GM23338 (cell line): ENCODE measurements around the gene ACAD8. TPM values are rescaled to one million over a fixed set of nuclear protein-coding genes. Genes with fewer than 3 reads are reported as not detected.

ENCODE experiments used
- ATAC-seq: fragments of 200-7000 bp; cut with Tn5 transposase; 3 replicates; pipeline ENCODE4 v1.9.1; 2020
- DNase-seq: peaks from one replicate; pipeline ENCODE4 v3.0.0-alpha.2; 2015; ENCODE audit warnings: low spot score
- H2AFZ ChIP-seq: fragments of 200-600 bp; sonication (generic); 2 replicates; pipeline ENCODE4 v1.8.0; 2016; ENCODE audit warnings: antibody characterized with exemption, mild to moderate bottlenecking, moderate library complexity
- H3F3A ChIP-seq: fragments of 200-600 bp; sonication (generic); replicated peaks from 2 replicates; pipeline ENCODE4 v1.8.0; 2017; ENCODE audit warnings: antibody characterized with exemption, mixed run types, low read depth
- H3K27ac ChIP-seq: fragments of 200-600 bp; sonication (generic); 2 replicates; pipeline ENCODE4 v1.6.1; 2016; ENCODE audit warnings: low read depth
- H3K27me3 ChIP-seq: fragments of 200-600 bp; sonication (generic); 2 replicates; pipeline ENCODE4 v1.8.0; 2016; ENCODE audit warnings: mild to moderate bottlenecking, mixed run types, moderate library complexity; ENCODE audit not compliant: insufficient read depth
- H3K36me3 ChIP-seq: fragments of 200-600 bp; sonication (generic); 2 replicates; pipeline ENCODE4 v1.8.0; 2016; ENCODE audit warnings: mild to moderate bottlenecking; ENCODE audit not compliant: insufficient read depth
- H3K4me1 ChIP-seq: fragments of 200-600 bp; sonication (generic); 2 replicates; pipeline ENCODE4 v1.8.0; 2016; ENCODE audit warnings: mild to moderate bottlenecking, moderate library complexity; ENCODE audit not compliant: insufficient read depth
- H3K4me2 ChIP-seq: fragments of 200-600 bp; sonication (generic); 2 replicates; pipeline ENCODE4 v1.7.1; 2017; ENCODE audit warnings: mixed run types
- H3K4me3 ChIP-seq: fragments of 200-600 bp; sonication (generic); 2 replicates; pipeline ENCODE4 v1.6.1; 2016; ENCODE audit warnings: mixed run types
- H3K79me2 ChIP-seq: fragments of 200-600 bp; sonication (generic); replicated peaks from 2 replicates; pipeline ENCODE4 v1.8.0; 2017; ENCODE audit warnings: mild to moderate bottlenecking; ENCODE audit not compliant: insufficient read depth
- H3K9me2 ChIP-seq: fragments of 200-600 bp; sonication (generic); 2 replicates; pipeline ENCODE4 v1.8.0; 2017; ENCODE audit not compliant: insufficient read depth
- H4K20me1 ChIP-seq: fragments of 200-600 bp; sonication (generic); replicated peaks from 2 replicates; pipeline ENCODE4 v1.8.0; 2017; ENCODE audit warnings: mild to moderate bottlenecking; ENCODE audit not compliant: insufficient read depth
- H3K27ac Mint-ChIP-seq: 2 replicates; pipeline ENCODE4 v1.8.0; 2020; ENCODE audit warnings: inconsistent platforms, mild to moderate bottlenecking, moderate library complexity, mixed read lengths
- H3K27me3 Mint-ChIP-seq: 3 replicates; pipeline ENCODE4 v1.8.0; 2022; ENCODE audit warnings: low read depth, mild to moderate bottlenecking, moderate library complexity, mixed read lengths, inconsistent platforms; ENCODE audit not compliant: insufficient read depth, poor library complexity
- H3K36me3 Mint-ChIP-seq: 3 replicates; pipeline ENCODE4 v1.8.0; 2021; ENCODE audit warnings: low read depth, mild to moderate bottlenecking, inconsistent platforms, moderate library complexity, mixed read lengths
- H3K4me1 Mint-ChIP-seq: 3 replicates; pipeline ENCODE4 v1.8.0; 2020; ENCODE audit warnings: mild to moderate bottlenecking, inconsistent platforms, mixed read lengths
- H3K4me3 Mint-ChIP-seq: 3 replicates; pipeline ENCODE4 v1.8.0; 2021; ENCODE audit warnings: moderate library complexity, mild to moderate bottlenecking, inconsistent platforms, mixed read lengths
- H3K9me3 Mint-ChIP-seq: 3 replicates; pipeline ENCODE4 v1.8.0; 2020; ENCODE audit warnings: moderate library complexity, mild to moderate bottlenecking, inconsistent platforms, mixed read lengths
- CREB1 ChIP-seq: fragments of 250-450 bp; sonication (Bioruptor Pico); IDR thresholded peaks from 2 replicates; pipeline ENCODE4 v1.5.0; 2020; ENCODE audit warnings: low read depth, mild to moderate bottlenecking, moderate library complexity
- CTCF ChIP-seq, 2 experiments: fragments of 200-600 bp in 1 of 2; sonication (generic) in 1 of 2; conservative IDR thresholded peaks; 2 replicates each; pipeline versions ENCODE4 v1.5.1 to v1.6.1; 2016 to 2017; ENCODE audit warnings: antibody characterized with exemption in 2 of 2, low read depth in 2 of 2, mild to moderate bottlenecking in 2 of 2, moderate library complexity in 1 of 2
- ETS1 ChIP-seq: IDR thresholded peaks from 2 replicates; pipeline ENCODE4 v1.6.1; 2016; ENCODE audit warnings: antibody characterized with exemption
- EZH2 ChIP-seq: fragments of 200-600 bp; sonication (generic); IDR thresholded peaks from one replicate; pipeline ENCODE4 v1.8.0; 2017; ENCODE audit warnings: antibody characterized with exemption, mild to moderate bottlenecking, low read depth; ENCODE audit not compliant: unreplicated experiment
- EZH2phosphoT487 ChIP-seq: fragments of 200-600 bp; sonication (generic); IDR thresholded peaks from one replicate; pipeline ENCODE4 v1.8.1; 2018; ENCODE audit warnings: antibody characterized with exemption; ENCODE audit not compliant: unreplicated experiment
- JUNB ChIP-seq: IDR thresholded peaks from one replicate; pipeline ENCODE4 v1.6.1; 2016; ENCODE audit warnings: antibody characterized with exemption; ENCODE audit not compliant: unreplicated experiment
- NANOG ChIP-seq: IDR thresholded peaks from 2 replicates; pipeline ENCODE4 v1.6.1; 2016; ENCODE audit warnings: antibody characterized with exemption, borderline replicate concordance
- REST ChIP-seq: IDR thresholded peaks from one replicate; pipeline ENCODE4 v1.6.1; 2018; ENCODE audit warnings: antibody characterized with exemption; ENCODE audit not compliant: unreplicated experiment
- ZNF114 ChIP-seq: fragments of 250-450 bp; sonication (Bioruptor Pico); IDR thresholded peaks from 2 replicates; pipeline ENCODE4 v1.5.0; 2020; ENCODE audit warnings: mild to moderate bottlenecking, moderate library complexity
- ZNF331 ChIP-seq: fragments of 250-450 bp; sonication (Bioruptor Pico); IDR thresholded peaks from 2 replicates; pipeline ENCODE4 v1.5.0; 2020; ENCODE audit warnings: low read depth, mild to moderate bottlenecking, moderate library complexity
- ZNF462 ChIP-seq: fragments of 250-450 bp; sonication (Bioruptor Pico); IDR thresholded peaks from 2 replicates; pipeline ENCODE4 v1.5.0; 2020; ENCODE audit warnings: mild to moderate bottlenecking, moderate library complexity
- polyA plus RNA-seq: library from polyadenylated mRNA; unstranded; fragments of >200 nt; fragmentation: Nextera tagmentation; extraction: Ambion mirVana; gene quantifications from 2 replicates; pipeline ENCODE4 v1.2.1, GENCODE V29; 2016
- total RNA-seq: library from RNA; depleted of rRNA; stranded (reverse); fragments of >200 nt; shearing (Covaris generic); gene quantifications from 2 replicates; pipeline ENCODE4 v1.2.3, GENCODE V29; 2014

ACAD8 gene
- total and polyA plus RNA-seq, 2 experiments from 2014 or later, result 43.2 to 65.4 TPM

GRCh38 chr11:134233729-134234179 lies 19.6 kb upstream of the ACAD8 start (continued):
- TF ChIP-seq ZNF462 (CRISPR knock-in tag), result no peak
- no peak for TF ChIP-seq CTCF (conservative IDR thresholded peaks at IDR 0.05; ENCODE audit: low read depth in 2 of 2)
- TF ChIP-seq EZH2, result no peak
- TF ChIP-seq ETS1, result no peak

GRCh38 chr11:134235399-134235798 lies 18.0 kb upstream of the ACAD8 start:
- Histone ChIP-seq H3K27me3 (no peaks in the 10 kb centered on the region), H3K4me3 (no peak overlapping the region), H3K9me2 (no peaks in the 10 kb centered on the region), H3K79me2 (0 out of 2 replicates have a peak, but pooled peaks cover 6% of the 10 kb centered on the region), H3K27ac (no peak overlapping the region), H4K20me1 (0 out of 2 replicates have a peak, but pooled peaks cover 3% of the 10 kb centered on the region), H3F3A (no peaks in the 10 kb centered on the region), H2AFZ (no peak overlapping the region), H3K4me1 (no peaks in the 10 kb centered on the region), H3K4me2 (no peak overlapping the region), H3K36me3 (no peaks in the 10 kb centered on the region)
- Mint-ChIP-seq H3K4me1 (no peaks in the 10 kb centered on the region; the same call in 2 of the 3 replicates), H3K36me3 (peaks cover 3% of the 10 kb centered on the region; the same call in 2 of the 3 replicates), H3K9me3 (no peaks in the 10 kb centered on the region), H3K27me3 (peaks cover 4% of the 10 kb centered on the region), H3K27ac (no peak overlapping the region), H3K4me3 (no peak overlapping the region)
- no peak for DNase-seq
- no peak for ATAC-seq
- TF ChIP-seq REST, result no peak
- no peak for TF ChIP-seq ZNF114 (CRISPR knock-in tag)
- no peak for TF ChIP-seq NANOG
- no peak for TF ChIP-seq CREB1 (CRISPR knock-in tag)
- TF ChIP-seq EZH2, result no peak
- TF ChIP-seq EZH2phosphoT487, result no peak
- no peak for TF ChIP-seq ZNF331 (CRISPR knock-in tag)
- TF ChIP-seq JUNB, result no peak
- no peak for TF ChIP-seq ETS1
